Measurements from ENCODE around the gene EGLN2. TPM values are rescaled to one million over a fixed set of nuclear protein-coding genes. Genes with fewer than 3 reads are reported as not detected.

Gene EGLN2
- total and polyA plus RNA-seq, 10 of the 15 experiments (the other 5 are each of a cell fraction or from before 2014, with no cell fraction given), result 8.6 to 93.0 (median 66.8) TPM

DNA sequence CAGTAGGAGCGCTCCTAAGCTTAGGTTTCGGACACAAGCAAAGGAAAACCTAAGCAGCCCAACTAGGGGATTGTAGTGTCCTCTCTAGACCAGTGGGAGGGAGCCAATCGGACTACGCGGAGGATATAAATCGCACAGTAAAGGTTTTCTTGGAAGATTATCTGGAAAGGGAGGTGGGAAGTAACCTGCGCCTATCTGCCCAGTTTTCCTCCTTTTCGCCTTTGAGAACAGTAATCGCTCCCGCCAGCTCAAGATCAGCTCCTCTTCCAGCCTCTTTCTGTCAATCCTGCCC lies 21.4 kb upstream of the EGLN2 start (continued):
- TF ChIP-seq, protein P1, sequence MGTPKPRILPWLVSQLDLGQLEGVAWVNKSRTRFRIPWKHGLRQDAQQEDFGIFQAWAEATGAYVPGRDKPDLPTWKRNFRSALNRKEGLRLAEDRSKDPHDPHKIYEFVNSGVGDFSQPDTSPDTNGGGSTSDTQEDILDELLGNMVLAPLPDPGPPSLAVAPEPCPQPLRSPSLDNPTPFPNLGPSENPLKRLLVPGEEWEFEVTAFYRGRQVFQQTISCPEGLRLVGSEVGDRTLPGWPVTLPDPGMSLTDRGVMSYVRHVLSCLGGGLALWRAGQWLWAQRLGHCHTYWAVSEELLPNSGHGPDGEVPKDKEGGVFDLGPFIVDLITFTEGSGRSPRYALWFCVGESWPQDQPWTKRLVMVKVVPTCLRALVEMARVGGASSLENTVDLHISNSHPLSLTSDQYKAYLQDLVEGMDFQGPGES (IDR thresholded peaks at IDR 0.05), result no peak
- TF ChIP-seq JUNB (IDR thresholded peaks at IDR 0.05) (no peak), POLR2A (IDR thresholded peaks at IDR 0.05; ENCODE audit: low read depth, low read length) (no peak), MEF2B (IDR thresholded peaks at IDR 0.05; ENCODE audit: partially characterized antibody, poor library complexity, severe bottlenecking) (no peak), EED (IDR thresholded peaks at IDR 0.05; ENCODE audit: low read depth) (no peak), POLR2AphosphoS2 (IDR thresholded peaks at IDR 0.05; ENCODE audit: low read depth, low read length) (no peak; the same call in 1 of the 2 replicates), NFIC (IDR thresholded peaks at IDR 0.05; ENCODE audit: low read depth, low read length) (no peak), MTA2 (IDR thresholded peaks at IDR 0.05; ENCODE audit: low read depth) (no peak), RUNX3 (IDR thresholded peaks at IDR 0.05; ENCODE audit: low read length) (no peak), ZNF207 (IDR thresholded peaks at IDR 0.05; ENCODE audit: borderline replicate concordance) (peak; percentile 28; the same call in 1 of the 2 replicates), SUZ12 (IDR thresholded peaks at IDR 0.05; ENCODE audit: unreplicated experiment) (no peak), TCF12 (IDR thresholded peaks at IDR 0.05; ENCODE audit: low read depth, low read length) (no peak), ZNF622 (IDR thresholded peaks at IDR 0.05) (no peak), PAX8 (IDR thresholded peaks at IDR 0.05) (no peak), ZBED1 (IDR thresholded peaks at IDR 0.05; ENCODE audit: borderline replicate concordance) (no peak)
- TF ChIP-seq, protein P2, sequence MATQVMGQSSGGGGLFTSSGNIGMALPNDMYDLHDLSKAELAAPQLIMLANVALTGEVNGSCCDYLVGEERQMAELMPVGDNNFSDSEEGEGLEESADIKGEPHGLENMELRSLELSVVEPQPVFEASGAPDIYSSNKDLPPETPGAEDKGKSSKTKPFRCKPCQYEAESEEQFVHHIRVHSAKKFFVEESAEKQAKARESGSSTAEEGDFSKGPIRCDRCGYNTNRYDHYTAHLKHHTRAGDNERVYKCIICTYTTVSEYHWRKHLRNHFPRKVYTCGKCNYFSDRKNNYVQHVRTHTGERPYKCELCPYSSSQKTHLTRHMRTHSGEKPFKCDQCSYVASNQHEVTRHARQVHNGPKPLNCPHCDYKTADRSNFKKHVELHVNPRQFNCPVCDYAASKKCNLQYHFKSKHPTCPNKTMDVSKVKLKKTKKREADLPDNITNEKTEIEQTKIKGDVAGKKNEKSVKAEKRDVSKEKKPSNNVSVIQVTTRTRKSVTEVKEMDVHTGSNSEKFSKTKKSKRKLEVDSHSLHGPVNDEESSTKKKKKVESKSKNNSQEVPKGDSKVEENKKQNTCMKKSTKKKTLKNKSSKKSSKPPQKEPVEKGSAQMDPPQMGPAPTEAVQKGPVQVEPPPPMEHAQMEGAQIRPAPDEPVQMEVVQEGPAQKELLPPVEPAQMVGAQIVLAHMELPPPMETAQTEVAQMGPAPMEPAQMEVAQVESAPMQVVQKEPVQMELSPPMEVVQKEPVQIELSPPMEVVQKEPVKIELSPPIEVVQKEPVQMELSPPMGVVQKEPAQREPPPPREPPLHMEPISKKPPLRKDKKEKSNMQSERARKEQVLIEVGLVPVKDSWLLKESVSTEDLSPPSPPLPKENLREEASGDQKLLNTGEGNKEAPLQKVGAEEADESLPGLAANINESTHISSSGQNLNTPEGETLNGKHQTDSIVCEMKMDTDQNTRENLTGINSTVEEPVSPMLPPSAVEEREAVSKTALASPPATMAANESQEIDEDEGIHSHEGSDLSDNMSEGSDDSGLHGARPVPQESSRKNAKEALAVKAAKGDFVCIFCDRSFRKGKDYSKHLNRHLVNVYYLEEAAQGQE (IDR thresholded peaks at IDR 0.05; ENCODE audit: low read depth, low read length), result no peak
- TF ChIP-seq, protein P3, sequence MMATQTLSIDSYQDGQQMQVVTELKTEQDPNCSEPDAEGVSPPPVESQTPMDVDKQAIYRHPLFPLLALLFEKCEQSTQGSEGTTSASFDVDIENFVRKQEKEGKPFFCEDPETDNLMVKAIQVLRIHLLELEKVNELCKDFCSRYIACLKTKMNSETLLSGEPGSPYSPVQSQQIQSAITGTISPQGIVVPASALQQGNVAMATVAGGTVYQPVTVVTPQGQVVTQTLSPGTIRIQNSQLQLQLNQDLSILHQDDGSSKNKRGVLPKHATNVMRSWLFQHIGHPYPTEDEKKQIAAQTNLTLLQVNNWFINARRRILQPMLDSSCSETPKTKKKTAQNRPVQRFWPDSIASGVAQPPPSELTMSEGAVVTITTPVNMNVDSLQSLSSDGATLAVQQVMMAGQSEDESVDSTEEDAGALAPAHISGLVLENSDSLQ (IDR thresholded peaks at IDR 0.05), result no peak
- TF ChIP-seq, protein P4, sequence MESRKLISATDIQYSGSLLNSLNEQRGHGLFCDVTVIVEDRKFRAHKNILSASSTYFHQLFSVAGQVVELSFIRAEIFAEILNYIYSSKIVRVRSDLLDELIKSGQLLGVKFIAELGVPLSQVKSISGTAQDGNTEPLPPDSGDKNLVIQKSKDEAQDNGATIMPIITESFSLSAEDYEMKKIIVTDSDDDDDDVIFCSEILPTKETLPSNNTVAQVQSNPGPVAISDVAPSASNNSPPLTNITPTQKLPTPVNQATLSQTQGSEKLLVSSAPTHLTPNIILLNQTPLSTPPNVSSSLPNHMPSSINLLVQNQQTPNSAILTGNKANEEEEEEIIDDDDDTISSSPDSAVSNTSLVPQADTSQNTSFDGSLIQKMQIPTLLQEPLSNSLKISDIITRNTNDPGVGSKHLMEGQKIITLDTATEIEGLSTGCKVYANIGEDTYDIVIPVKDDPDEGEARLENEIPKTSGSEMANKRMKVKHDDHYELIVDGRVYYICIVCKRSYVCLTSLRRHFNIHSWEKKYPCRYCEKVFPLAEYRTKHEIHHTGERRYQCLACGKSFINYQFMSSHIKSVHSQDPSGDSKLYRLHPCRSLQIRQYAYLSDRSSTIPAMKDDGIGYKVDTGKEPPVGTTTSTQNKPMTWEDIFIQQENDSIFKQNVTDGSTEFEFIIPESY (IDR thresholded peaks at IDR 0.05), result no peak
- TF ChIP-seq, protein P5, sequence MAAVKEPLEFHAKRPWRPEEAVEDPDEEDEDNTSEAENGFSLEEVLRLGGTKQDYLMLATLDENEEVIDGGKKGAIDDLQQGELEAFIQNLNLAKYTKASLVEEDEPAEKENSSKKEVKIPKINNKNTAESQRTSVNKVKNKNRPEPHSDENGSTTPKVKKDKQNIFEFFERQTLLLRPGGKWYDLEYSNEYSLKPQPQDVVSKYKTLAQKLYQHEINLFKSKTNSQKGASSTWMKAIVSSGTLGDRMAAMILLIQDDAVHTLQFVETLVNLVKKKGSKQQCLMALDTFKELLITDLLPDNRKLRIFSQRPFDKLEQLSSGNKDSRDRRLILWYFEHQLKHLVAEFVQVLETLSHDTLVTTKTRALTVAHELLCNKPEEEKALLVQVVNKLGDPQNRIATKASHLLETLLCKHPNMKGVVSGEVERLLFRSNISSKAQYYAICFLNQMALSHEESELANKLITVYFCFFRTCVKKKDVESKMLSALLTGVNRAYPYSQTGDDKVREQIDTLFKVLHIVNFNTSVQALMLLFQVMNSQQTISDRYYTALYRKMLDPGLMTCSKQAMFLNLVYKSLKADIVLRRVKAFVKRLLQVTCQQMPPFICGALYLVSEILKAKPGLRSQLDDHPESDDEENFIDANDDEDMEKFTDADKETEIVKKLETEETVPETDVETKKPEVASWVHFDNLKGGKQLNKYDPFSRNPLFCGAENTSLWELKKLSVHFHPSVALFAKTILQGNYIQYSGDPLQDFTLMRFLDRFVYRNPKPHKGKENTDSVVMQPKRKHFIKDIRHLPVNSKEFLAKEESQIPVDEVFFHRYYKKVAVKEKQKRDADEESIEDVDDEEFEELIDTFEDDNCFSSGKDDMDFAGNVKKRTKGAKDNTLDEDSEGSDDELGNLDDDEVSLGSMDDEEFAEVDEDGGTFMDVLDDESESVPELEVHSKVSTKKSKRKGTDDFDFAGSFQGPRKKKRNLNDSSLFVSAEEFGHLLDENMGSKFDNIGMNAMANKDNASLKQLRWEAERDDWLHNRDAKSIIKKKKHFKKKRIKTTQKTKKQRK (IDR thresholded peaks at IDR 0.05; ENCODE audit: low read depth, low read length), result no peak
- TF ChIP-seq, protein P6, sequence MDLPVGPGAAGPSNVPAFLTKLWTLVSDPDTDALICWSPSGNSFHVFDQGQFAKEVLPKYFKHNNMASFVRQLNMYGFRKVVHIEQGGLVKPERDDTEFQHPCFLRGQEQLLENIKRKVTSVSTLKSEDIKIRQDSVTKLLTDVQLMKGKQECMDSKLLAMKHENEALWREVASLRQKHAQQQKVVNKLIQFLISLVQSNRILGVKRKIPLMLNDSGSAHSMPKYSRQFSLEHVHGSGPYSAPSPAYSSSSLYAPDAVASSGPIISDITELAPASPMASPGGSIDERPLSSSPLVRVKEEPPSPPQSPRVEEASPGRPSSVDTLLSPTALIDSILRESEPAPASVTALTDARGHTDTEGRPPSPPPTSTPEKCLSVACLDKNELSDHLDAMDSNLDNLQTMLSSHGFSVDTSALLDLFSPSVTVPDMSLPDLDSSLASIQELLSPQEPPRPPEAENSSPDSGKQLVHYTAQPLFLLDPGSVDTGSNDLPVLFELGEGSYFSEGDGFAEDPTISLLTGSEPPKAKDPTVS (IDR thresholded peaks at IDR 0.05; ENCODE audit: low read depth, low read length), result no peak
